T1000 (cell line): ENCODE results near the gene LPAR5.

ENCODE experiments used
- DNase-seq: peaks from one replicate; lab custom pipeline; 2025; ENCODE audit warnings: mixed read lengths; lab: John Stamatoyannopoulos, UW

LPAR5 gene

GRCh38 chr12:6635856-6636531 lies at the start of gene LPAR5:
TSS of gene LPAR5 (minus strand) at chr12:6635959. CDS start at chr12:6621248, 14,711 bp downstream.
- DNase-seq: peak; percentile 58

- no peak for DNase-seq
These were observed 48.9 kb upstream of the LPAR5 start for GRCh38 chr12:6684609-6685008.

DNA sequence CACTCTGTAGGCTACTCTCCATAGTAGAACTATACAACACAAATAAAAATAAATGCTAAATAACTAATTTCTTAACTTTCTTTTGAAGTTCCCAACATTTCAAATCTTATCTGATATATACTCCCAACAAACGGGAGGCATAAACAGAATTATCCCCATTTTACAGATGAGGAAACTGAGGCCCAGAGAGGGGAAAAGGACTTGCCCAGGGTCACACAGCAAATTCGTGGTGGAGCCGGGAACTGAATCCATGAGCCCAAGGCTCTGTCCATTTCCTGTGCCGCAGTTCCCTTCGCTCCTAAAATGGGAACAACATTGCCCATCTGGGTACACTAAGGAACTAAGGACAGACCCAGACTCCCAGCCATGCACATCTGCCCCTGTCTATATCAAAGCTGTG lies 41.2 kb upstream of the LPAR5 start:
- DNase-seq: no peak

GRCh38 chr12:6672143-6672542 lies 36.4 kb upstream of the LPAR5 start:
- no peak for DNase-seq

DNA sequence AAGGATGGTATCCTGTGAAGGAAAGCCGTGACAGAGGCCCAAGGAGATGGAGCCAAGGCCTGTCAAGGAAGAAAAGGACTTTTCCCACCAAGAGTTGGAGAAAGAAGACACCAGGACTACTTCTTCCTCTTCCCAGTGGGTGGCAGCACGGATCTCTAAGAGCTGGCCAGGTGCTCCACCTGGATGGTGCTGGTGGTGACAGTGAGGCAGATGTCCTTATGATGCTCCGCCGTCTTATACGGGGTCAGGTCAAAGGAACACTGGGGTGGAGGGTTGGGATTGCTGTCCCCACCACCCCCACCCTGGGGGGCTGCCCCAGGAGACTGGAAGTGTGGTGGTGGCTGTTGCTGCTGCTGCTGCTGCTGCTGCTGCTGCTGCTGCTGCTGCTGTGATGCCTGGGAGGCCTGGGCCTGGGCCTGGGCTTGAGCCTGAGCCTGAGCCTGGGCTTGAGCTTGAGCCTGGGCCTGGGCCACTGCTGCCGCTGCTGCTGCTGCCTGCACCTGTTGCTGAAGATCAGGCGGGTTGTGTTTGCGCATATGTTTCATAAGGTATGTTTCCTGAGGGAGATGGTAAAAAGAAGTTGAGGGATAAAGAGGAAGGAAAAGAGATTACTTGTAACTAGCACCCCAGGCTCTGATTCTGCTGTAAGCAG lies 31.9 kb upstream of the LPAR5 start:
- no peak for DNase-seq

- no peak for DNase-seq
These were observed 30.5 kb upstream of the LPAR5 start for GRCh38 chr12:6666211-6666610.

- no peak for DNase-seq
These were observed 29.1 kb upstream of the LPAR5 start for GRCh38 chr12:6664902-6665301.

DNA sequence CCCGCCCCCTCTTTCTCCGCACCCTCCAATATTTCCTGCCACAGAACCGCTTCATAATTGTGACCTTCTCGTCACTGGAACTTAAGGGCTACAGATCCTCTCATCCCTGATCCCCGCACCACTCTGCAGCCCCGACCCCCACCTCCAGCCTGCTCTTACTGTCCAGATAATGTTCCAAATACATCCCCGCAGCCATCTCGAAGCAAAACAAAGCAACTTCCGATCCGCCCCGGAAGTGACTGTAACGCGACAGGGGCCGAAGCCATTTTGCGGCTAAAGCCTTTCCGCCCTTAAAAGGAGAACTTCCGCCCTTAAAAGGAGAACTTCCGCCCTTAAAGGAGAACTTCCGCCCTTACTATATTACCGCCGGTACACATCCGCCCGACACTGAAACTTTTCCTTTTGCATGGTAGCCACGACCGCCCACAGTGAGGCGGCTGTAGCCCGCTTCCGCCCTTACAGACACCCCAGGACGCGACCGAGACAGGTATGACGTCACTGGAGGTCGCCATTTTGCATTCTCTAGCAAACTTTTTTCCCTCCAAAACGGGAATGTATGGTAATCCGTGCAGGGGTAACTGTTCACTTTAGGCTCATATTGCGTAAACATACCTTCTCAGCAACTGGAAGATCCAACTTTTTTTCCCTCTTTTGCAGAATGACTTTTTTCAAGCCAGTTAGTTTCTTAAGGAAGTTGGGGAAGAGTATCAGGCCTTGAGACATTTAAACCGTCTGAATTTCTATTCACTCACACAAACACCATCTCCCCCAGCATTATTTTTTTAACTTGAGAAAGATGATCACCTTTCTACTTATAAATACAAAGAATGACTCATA lies 27.4 kb upstream of the LPAR5 start, which contains the start of gene ING4:
TSS of gene ING4 (minus strand) at position 214 of the 837 bp plus-strand sequence. CDS start at position 196, 18 bp downstream.
- peak; percentile 92 for DNase-seq

GRCh38 chr12:6662602-6662905 lies 26.8 kb upstream of the LPAR5 start:
- DNase-seq: no peak

GRCh38 chr12:6653987-6654386 lies 18.2 kb upstream of the LPAR5 start:
- DNase-seq: no peak

DNA sequence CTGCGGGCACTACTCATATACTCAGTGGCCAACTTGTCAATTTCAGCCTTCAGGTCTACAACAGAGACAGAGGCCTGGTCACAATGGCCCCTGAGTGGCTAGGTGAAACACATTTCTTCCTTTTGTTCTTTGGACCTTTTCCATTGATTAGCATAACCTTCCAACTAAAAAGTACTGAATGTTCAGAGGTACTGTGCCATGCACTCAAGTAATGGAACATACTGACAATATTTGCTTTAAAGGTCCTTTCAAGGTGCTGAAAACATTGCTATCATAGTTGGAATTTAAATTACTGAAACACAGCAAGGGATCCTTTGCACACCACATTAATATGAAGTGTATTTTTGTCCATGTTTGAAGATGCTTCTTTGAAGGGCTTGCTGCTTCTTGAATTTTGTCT lies 17.6 kb upstream of the LPAR5 start:
- DNase-seq: no peak

GRCh38 chr12:6652391-6652790 lies 16.6 kb upstream of the LPAR5 start:
- no peak for DNase-seq

DNA sequence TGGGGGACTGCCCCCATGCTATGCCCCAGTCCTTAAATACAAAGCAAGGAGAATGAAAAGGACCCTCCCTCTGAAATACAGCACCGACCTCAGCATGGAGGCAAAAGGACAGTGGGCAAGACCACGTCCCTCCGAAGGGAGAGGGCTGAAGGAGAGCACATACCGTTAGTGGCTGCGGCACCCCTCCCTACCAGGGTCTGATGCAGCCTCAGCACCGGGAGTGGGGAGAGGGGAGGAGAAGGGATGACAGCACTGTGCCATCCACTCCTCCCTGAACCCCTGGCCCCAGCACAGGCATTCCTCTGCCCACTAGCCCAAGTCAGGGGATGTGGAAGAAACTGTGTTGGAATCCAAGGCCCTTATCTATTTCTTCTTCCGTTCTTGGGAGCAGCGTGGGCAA lies 15.1 kb upstream of the LPAR5 start:
- no peak for DNase-seq

- no peak for DNase-seq
These were observed 11.4 kb upstream of the LPAR5 start, which contains the start of gene ACRBP for GRCh38 chr12:6647083-6647604. TSS of gene ACRBP (minus strand) at chr12:6647432. CDS start at chr12:6647366, 66 bp downstream.

- DNase-seq: no peak
These were observed 10.7 kb upstream of the LPAR5 start for GRCh38 chr12:6646276-6647082.

GRCh38 chr12:6644903-6645302 lies 9.1 kb upstream of the LPAR5 start:
- no peak for DNase-seq

GRCh38 chr12:6644257-6644596 lies 8.5 kb upstream of the LPAR5 start:
- no peak for DNase-seq

- no peak for DNase-seq
These were observed 8.0 kb upstream of the LPAR5 start for GRCh38 chr12:6643569-6644256.

- no peak for DNase-seq
These were observed 5.4 kb upstream of the LPAR5 start for GRCh38 chr12:6641131-6641530.

- no peak for DNase-seq
These were observed 4.7 kb upstream of the LPAR5 start for GRCh38 chr12:6640497-6640896.

DNA sequence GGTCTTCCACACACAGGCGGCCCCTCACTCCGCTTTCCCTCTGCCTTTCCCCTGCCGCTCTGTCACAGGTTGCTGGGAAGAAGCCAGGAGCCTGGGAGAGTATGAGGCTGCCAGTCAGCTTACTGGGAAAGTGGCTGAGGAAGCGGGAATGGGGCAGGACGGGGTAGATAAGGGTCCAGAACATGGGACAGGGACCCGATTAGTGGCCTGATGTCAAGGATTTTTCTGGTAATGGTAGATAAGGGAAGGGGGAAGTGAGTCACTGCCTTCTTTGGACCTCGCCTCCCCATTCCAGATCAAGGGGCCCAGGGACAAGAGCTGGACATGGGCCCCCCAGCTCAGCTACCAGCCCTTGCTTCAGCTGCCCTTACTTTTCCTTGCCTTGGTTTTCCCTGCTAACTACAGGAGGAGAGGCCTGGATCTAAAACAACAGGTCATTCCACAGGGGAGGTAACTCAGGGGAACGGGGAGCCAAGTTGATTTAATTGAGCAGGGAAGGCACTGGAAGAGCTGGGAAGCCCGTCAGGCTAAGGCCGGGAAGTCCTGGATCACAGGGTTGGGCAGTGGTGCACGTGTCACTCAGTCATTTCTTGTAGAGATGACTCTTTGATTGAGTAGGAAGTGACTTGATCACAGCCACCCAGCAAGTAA lies 3.5 kb upstream of the LPAR5 start:
- DNase-seq: no peak
